HPDE6-E6E7 (cell line): Measurements from ENCODE around the gene RIC8B.

ENCODE experiments used
- DNase-seq: peaks from one replicate; pipeline ENCODE4 v3.0.0; 2011; ENCODE audit warnings: missing footprints; ENCODE audit errors: extremely low spot score

Gene RIC8B

DNA sequence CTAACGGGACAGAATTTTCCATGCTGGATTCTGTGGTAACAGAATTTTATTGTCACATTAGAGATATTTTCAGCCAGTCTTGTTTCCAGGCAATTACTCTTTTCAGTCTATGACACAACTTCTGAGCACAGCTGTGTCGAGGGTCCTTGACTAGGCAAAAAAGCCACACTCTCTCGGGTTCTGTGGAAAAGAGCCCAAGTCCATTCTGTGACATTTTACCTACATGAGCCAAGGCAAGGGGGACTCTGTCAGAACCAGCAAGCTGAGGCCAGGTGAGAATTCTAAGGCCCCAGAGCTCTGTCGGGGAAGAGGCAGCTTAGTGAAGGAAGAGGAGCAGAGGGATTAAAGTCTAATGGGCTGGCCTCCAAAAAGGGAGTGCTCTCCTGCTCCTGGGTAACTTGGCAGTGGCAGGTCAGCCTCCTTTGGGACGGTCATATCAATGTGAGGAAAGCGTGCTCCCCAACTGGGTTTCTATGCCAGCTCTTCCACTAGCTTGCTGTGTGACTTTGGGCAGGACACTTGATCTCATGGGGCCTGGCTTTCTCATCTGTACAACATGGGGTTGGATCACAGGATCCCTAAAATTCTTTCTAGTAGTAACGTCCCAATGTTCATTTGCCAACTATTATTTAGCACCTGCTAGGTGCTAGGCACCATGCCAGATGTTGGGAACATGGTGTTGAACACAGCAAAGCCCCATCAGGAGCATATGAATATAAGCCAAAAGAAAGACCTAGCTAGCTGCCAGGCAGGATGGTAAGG lies 16.0 kb upstream of the RIC8B start:
- DNase-seq = no peak

DNA sequence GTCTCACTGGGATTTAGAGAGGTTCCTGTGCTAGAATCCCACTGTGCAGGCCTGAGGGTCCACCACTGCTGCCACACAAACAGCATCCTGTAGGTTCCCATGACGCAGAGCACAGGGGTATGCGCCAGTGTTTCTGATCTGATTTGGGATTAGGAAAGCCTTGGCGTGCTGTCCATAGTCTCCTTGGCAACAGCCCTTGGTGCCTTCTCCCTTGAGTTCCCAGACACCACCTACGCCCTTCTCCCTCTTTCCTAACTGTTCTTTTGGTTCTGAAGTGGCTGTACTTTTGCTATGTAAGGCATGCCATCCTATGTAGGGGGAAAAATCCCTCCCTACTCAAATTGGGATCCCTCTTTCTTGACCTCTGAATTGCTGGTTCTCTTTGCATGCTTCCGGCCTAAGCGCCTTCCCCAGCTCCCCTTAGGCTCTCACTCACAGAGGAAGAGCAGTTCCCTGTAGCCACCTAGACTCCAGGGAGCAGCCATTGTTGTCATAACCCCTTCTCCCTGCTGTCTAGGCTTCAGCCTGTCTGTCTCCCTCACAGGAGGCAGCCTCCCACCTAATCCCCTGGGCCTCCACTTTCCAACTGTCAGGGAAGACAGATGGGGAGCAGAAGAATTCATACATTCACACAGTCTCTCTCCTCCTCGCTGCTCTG lies 14.8 kb upstream of the RIC8B start:
- DNase-seq = no peak

DNA sequence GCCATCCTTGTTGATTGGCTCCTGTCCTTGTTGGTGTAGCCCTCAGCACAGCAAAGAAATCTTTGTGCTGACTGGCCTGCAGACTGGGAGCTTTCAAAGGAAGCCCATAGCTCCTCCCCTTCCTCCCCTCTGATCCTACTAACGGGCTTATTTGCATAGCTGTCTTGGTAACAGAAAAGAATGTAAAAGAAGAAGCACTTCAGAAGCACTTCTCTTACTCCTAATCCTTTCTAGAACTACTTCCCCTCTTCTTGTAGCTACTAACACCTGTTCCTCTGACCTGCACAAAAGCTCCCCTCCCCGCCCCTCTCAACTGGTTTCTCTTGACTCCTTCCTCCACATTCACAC lies 14.3 kb upstream of the RIC8B start:
- no peak for DNase-seq

DNA sequence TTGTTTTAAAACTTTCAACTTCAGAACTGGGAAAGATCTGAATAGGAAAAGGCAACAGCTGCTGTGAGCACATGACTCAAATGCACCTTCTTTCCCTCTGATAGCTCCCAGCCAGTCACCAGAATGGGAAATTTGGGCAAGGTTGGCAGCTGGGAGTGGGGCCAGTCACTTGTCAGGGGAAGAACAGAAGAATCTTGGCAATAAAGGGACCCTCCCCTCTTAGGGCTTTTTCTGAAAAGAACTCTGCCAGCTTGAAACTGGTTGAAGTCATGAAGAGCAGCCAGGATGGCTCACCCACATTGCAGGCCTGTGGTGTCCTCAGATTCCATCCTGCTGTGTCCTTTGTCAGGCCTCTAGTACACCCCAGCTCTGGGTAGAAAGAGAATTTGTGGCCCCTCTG lies 10.3 kb upstream of the RIC8B start:
- no peak for DNase-seq

DNA sequence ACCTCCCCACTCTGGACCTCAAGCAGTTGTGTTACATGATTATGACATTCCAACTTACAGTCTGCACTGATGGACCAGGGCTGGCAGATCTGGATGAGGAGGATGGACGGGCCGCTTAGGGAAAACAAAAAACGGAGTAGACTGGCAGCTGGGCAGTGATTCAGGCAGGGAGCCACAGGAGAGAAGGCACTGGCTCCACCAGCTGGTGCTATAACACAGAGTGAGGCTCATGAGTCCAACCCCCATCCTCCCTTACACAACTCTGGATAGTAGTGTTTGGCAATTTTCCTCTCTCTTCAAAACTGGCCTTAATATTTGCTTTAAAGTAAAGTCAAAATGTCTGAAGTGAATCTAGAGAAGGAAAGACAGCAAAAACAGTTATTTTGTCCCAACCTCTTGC lies 9.7 kb upstream of the RIC8B start:
- no peak for DNase-seq

DNA sequence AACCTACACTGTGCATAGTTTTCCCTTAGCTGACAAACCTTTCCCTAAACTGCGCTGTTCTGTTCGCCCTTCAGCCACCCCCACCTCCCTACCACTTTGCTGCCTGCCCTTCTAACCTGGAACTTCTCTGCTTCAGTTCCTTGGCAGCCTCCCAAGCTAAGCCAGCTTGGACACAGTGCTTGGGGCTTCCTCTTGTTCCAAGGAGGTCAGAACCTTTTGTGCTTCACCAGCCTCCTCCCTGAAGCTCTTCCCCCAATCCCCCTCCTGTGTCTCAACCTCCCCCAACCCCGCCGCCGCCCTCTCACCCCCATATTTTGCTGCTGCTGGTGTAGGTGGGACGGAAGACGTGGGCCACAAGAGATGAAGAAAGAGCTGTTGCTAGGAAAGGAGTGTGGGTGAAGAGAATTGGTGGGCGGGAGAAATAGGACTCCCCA lies 8.1 kb upstream of the RIC8B start:
- no peak for DNase-seq

DNA sequence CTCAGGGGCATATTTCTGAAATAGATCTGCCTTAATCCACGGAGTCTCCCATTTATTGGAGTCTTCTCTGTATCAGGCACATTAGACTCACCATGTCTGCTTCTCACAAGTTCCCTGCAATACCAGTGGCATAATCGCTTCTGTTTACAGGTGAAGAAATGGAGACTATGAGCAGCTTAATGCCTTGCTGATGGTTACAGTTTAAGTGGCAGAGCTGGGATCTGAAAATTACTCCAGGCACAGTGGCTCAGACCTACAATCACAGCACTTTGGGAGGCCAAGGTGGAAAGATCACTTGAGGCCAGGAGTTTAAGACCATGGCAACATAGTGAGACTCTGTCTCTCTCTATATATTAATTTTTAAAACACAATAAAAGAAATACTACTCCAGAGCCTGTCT lies 7.3 kb upstream of the RIC8B start:
- no peak for DNase-seq

DNA sequence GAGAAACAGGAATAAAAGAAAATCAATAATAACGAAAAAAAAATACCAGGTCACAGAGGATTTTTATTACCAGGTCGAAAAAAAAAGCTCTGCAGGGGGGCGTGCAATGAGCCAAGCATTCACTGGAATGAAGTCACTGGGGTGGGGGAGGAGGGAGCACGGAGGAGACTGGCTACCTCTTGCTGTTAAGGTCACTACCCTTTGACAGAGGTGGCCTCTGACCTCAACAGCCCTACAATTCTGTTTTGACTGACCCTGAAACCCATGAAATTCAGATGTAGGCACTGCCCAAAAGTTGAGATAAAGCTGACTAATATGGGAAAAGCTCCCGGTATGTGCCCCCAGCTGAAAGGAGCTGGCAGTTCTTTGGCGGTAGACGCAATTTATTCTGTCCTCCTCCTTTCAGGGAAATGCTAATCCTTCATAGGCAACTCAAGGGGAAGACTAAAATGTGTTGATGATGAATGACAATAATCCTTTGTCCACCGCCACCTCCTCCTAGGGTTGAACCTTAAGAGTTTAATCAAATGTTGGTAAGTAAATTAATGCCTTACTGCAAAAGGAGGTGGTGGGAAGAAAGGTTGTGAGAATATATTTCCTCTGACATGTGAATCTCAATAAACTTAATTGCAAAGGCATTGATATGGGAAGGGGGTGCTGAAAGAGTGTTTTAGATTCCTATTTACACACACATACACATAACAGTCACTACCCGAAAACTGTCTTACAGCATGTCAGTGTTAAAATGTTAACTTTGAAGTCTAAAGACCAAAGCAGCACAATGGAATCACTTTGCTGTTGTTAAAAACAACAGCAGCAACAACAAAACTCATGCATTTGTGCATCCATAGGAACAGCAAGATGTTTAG lies 6.3 kb upstream of the RIC8B start:
- DNase-seq = no peak

DNA sequence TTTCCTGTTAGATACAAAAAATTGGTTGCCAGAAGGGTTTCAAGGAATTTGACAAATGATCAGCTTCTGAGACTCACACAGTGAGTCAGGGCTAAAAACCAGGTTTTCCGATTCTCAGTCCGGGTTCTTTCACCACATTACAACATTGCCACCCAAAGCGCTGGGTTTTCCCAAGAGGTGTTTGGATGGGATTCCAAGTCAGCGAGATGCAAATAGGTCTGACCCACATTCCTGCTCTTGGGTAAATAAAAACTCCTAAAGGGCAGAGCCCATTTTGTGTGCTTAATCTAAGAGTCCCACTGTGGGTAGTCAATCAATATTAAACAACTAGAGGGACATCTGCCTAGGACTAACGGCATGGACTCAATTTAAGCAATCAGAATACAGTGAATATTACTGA lies 5.4 kb upstream of the RIC8B start:
- DNase-seq = no peak

DNA sequence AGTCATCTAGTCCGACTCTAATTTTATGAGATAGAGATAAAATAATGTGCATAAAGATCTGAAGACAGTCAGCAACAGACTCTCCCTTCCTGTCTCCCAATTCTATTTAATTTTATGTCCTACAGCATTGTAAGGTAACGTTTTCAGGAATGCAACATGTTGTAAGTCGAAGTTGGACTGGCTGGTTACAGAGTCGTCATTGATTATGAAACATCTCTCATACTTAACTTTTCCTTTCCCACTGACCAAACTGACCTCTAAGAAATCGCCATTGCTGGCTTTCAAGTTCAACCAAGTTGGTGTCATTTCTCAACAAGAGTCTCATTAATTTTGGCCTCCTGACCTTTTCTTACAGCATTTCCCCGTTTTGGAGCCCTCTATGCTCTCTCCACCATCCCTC lies 4.9 kb upstream of the RIC8B start:
- DNase-seq = no peak

DNA sequence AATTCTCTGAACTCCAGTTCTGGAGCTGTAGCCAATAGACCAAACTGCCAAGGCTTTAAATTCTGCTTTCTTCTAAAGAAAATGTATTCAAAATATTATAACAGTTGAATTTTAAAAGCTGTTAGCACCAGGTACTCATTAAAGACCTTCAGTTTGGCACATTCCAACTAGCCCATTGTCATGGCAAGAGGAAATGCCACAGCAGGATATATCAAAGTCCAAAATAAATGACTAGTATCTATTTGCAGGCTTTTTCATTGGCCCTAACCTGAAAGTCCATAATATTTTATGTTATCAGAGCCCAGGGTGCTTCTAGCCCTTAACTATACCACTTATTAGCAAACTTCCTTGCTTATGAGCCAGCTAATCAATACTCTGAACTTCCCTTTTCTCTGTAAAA lies 3.1 kb upstream of the RIC8B start:
- no peak for DNase-seq

DNA sequence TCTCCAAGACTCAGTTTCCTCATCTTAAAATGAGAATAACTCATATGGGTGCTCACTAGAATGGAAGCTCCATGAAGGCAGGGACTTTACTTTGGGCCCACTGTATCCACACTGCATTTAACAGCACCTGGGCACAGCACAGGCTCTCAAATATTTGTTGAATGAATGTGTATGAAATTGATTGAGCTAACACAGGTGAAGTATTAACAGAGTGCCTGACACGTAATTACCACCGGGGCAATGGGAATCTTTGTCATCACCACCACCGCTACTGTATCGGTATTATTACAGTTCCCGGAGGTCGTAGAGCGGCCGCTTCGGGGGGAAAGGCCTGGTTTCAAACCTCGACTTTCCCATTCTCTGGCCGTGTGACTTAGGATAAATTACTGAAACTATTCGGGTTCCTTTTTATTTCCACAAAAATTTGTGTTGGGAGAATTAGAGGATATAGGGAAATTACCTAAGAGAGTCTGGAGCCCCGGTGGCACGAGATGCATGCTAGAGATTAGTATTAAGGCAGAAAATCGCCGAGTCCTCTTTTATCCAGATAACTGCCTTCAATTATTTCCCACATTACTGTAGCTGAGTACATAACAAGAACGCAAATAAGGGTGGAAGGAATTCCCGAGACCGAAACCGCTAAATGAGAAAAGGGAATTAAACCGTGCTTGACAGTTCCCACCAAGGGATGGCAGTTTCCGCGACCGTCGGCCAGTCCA lies 1.0 kb upstream of the RIC8B start:
- DNase-seq = no peak

DNA sequence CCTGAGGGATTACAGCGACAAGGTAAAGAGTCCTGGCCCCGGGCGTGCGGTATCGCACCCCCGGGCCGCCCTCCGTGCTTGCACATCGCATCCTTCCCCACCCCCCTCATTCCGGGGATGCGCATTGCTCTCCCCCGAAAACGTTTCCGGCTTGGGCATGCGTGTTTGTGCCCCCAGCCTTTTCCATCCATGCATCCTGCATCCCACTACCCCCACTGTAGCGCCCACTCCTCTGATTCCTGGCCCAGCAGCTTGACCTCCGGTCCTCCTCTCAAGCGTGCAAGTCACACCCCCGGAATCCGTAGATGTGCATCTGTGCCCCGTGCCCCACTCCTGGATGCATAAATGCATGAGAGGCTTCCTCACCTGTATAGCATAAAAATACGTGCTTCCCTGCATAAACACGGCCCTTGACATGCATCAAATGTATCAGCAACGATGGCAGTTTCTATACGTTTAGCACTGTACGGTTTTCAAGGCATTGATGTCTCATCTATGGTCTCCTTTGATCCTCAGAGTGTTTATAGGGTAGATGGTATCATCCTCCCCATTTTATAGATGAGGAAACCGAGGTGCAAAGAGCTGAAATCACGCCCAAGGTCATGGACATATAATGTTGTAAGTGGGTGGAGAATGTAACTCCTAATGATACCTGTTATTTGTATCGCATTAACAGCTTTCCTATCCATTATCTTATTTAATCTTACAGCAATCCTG lies 484 bp downstream of the RIC8B start:
- no peak for DNase-seq

DNA sequence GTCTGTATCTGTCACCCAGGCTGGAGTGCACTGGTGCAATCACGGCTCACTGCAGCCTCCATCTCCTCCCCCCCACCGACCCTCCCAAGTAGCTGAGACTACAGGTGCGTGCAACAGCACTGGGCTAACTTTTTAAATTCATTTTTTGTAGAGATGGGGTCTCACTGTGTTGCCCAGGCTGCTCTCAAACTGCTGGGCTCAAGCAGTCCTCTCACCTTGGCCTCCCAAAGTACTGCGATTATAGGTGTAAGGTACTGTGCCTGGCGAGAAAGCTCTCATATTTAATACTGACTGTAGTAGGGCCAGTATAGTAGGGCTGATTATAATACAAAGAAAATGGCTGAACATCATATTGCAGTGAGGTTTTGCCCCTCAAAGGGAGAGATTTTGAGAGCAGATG lies 2.4 kb downstream of the RIC8B start:
- no peak for DNase-seq

DNA sequence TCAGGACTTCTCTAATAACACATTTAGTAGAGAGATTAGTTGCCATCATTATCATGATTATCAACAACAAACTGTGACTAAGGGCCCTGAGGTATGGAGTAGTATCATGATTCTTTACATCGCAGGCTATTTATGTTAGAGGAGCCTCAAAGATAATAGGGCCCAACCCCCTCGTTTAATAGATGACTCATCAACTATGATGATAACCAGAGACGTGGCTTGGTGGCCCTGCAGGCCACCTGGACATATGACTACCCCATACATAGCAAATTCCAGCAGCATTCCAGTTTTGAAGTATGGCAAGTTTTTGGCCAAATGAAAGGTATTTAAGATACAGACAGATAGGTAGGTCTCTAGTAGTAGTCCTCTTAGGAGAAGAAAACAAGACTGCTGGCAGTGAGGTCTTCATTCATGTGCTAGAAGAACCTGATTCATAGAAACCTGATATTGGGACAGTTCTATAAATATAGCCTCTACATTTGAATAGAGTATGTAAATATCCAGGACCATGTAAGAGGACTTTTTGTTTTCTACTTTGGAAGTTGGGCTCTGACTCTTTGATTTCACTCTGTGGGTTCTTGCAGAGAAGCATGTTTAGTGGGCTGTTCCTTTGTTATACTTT lies 5.6 kb downstream of the RIC8B start:
- DNase-seq = no peak

DNA sequence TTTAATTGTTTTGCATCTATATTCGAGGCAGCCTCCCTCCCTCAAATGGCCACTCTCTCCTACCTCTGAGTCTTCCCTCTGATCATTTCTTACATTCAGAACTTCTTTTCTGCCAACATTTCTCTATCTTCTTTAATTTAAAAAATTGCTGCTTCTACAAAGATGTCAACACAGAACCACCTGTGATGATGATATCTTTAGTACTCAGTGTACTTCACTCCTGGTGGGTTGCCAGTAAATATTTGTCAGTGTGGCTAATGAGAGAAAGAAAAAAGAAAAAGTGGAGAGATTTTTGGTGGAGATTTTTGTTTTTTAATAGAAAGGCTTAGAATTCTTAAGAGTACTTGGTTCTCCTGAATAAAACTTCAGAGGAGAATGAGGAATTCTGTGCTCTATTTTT lies 8.1 kb downstream of the RIC8B start:
- no peak for DNase-seq

DNA sequence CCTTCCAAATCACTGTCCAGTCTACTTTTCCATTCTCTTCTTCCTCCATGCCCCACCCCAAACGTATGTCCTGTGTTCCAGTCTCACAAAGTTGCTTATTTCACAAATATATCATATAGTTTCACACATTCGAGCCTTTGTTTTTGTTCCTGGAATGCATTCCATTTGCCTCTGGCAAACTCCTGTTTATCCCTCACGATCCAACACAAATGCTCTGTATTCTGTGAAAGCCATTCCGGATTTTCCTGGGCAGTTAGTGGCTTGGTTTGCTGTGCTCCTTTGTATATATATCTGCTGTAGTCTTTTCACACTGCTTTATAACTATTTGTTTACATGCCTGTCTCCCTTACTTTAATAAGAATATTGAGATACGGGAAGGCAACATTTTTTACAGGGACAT lies 9.0 kb downstream of the RIC8B start:
- no peak for DNase-seq

DNA sequence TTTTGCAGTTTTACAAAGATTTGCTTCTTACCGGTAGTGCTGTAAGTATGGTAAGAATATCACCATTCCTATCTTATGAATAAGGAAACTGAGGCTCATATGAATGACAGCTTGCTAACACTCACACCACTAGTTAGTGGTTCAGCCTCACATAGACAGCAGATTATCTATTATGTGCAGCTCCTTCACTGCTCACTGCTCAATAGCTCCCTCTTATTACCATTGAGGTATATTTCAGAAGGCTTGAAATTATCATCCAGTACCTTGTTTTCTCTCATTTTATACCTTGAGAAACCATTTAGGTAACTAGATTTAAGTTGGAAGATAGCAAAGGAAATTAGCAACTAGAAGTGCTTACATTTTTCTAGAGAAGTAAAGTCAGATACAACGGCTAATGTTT lies 15.5 kb downstream of the RIC8B start:
- DNase-seq = no peak

DNA sequence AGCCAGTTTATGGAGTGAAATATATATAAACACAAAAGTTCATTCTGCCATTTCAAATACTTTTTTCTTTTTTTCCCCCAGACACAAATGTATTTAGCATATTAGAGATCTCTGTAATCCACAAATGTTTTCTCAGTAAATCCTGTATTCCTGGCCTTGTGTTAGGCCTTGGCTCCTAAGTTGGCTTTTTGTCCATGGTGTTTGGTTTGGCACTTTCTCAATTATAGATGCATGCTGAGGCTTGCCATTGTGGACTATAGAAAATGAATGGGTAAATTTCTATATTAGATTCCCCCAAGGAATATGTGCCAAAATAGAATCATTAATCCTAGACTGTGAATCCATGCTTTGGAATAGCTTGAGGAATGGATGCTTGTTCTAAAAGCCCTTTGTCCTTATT lies 17.0 kb downstream of the RIC8B start:
- DNase-seq = no peak

DNA sequence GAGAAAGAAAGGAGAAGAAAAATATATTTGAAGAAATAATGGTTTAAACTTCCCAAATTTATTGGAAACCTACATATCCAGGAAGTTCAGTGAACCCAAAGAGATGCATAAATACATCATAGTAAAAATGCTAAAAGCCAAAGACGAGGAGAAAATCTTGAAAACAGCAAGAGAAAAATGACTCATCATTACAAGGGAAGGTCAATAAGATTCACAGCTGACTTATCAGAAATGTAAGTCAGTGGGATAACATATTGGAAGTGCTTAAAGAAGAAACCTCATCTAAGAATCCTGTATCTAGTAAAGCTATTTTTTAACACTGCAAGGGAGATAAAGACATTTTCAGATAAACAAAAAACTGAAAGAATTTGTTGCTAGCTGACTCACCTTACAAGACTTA lies 19.9 kb downstream of the RIC8B start:
- no peak for DNase-seq

DNA sequence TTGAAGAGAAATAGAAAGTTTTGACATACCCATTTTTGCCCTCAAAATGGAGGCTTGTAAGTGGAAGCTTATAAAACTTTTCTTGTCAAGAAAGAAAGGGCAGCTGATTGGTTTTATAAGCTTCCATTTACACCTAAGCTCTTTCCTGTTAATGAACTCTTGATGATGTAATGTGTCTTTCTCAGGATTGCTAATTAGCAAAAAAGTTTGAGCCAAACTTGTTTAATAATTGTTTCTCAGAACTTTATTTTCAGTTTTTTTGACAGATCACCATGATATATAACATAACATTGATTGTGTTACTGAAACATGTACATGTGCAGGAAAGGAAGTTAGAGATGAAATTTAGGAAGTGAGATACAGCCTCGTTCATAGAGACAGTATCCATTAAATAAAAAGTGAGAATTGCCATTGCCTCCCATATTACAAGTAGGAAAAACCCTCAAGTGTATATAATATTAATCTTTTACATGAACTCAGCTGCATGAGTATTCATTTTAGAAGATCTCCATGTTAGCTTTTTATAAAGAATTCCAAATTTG lies 26.8 kb downstream of the RIC8B start:
- no peak for DNase-seq
